ENCODE measurements around the gene CFAP410.

The CFAP410 gene

DNA sequence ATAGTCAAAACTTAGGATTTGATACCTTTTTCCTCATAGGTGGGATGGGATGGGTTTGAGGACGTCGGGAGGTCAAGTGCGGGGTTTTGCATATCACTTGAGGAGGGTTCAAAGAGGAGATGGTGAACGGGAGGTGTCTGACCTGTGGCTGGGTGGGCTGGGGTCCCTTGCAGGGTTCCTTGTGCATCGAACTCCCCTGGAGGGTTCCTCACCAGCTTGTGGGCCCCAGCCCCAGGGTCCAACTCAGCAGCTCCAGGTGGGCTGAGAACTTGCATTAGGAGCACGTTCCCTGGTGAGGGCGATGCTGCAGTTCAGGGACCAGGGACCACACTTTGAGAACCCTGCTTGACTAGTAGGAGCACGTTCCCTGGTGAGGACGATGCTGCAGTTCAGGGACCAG, 37.4 kb upstream of the CFAP410 start:
- no peak for DNase-seq (ENCODE audit: low spot score)
- TF ChIP-seq CTCF (IDR thresholded peaks at IDR 0.05; ENCODE audit: extremely low read depth, insufficient read depth, missing control alignments): no peak
- in situ Hi-C loops (cut with MboI; ENCODE audit: low pct_unique_long_range_greater_than_20kb, low sequenced_read_pairs, unreplicated experiment): no loop called here

DNA sequence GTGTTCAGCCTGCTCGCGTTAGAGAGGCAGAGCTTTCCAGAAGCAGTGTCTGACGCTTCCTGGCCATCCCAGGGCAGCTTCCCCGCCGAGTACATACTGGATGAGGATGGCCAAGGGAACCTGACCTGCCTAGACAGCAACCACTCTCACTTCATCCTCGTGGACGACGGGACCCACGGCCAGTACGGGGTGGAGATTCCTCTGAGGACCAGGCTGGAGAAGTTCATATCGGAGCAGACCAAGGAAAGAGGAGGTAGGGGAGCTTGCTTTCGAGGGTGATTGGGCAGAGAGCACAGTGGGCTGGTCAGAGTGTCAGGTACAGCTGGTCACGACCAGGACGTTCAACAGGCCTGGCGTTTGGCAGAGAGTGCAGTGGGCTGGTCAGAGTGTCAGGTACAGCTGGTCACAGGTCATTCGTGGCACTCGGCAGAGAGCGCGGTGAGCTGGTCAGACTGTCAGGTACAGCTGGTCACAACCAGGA, 36.6 kb upstream of the CFAP410 start:
- in situ Hi-C loops (cut with MboI; ENCODE audit: low pct_unique_long_range_greater_than_20kb, low sequenced_read_pairs, unreplicated experiment): no loop called here
- no peak for TF ChIP-seq CTCF (IDR thresholded peaks at IDR 0.05; ENCODE audit: extremely low read depth, insufficient read depth, missing control alignments)
- no peak for DNase-seq (ENCODE audit: low spot score)

DNA sequence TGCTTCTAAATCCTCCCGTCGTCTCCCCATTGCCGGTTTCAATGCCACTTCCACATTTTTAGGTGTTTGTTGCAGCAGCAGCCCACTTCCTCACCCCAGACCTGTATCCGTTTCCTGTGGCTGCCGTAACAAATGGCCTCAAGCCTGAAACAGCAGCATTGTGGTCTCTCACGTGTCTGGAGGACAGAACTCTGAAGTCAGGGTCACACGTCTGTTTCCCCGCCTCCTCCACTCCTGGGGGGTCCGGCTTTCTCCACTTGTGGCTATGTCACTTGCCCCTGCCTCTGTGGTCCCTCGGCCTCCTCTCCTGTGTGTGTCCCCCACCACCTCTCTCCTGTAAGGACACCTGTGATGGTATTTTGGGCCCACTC, 36.1 kb upstream of the CFAP410 start:
- DNase-seq (ENCODE audit: low spot score): no peak
- TF ChIP-seq CTCF (IDR thresholded peaks at IDR 0.05; ENCODE audit: extremely low read depth, insufficient read depth, missing control alignments): no peak
- in situ Hi-C loops (cut with MboI; ENCODE audit: low pct_unique_long_range_greater_than_20kb, low sequenced_read_pairs, unreplicated experiment): no loop called here

- TF ChIP-seq CTCF (IDR thresholded peaks at IDR 0.05; ENCODE audit: extremely low read depth, insufficient read depth, missing control alignments): no peak
- in situ Hi-C loops (cut with MboI; ENCODE audit: low pct_unique_long_range_greater_than_20kb, low sequenced_read_pairs, unreplicated experiment): no loop called here
- no peak for DNase-seq (ENCODE audit: low spot score)
Observed at GRCh38 chr21:44374601-44375280, 35.6 kb upstream of the CFAP410 start.

DNA sequence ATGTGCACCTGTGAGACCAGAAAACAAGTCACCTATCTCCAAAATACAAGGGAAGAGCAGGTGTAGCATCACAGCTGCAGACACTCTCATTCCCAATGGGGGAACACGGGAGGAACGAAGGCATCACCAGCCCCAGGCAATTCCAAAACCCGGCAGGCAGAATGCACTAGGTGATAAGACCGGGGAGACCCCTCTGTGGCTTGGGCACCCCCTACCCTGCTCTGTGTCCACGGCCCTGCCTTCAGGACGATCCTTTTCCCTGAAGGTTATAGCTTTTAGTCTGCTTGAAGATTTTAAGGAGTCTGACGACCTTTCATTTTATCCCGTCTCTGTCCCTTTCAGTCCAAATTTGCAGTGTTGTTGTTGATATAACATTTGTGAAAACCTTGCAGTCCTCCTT, 33.4 kb upstream of the CFAP410 start:
- DNase-seq (ENCODE audit: low spot score): no peak
- in situ Hi-C loops (cut with MboI; ENCODE audit: low pct_unique_long_range_greater_than_20kb, low sequenced_read_pairs, unreplicated experiment): no loop called here
- no peak for TF ChIP-seq CTCF (IDR thresholded peaks at IDR 0.05; ENCODE audit: extremely low read depth, insufficient read depth, missing control alignments)

DNA sequence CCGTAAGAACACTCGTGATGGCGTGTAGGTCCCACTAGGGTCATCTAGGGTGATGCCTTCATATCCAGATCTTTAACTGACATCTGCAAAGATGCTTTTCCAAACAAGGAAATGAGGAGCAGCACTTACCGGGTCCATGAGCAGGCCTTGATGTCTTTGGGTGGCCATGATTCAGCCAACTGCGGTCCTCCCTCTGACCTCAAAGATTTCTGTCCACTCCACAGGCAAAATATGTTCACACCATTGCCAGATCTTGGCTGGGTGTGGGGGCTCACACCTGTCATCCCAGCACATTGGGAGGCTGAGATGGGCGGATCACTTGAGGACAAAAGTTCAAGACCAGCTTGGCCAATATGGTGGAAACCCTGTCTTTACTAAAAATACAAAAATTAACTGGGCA, 32.4 kb upstream of the CFAP410 start:
- DNase-seq (ENCODE audit: low spot score): no peak
- in situ Hi-C loops (cut with MboI; ENCODE audit: low pct_unique_long_range_greater_than_20kb, low sequenced_read_pairs, unreplicated experiment): no loop called here
- no peak for TF ChIP-seq CTCF (IDR thresholded peaks at IDR 0.05; ENCODE audit: extremely low read depth, insufficient read depth, missing control alignments)

Data from GM13977 (cell line).